OCI-LY1 (cell line): ENCODE measurements around the gene SPRY2.

Experiments
- H2AFZ ChIP-seq: fragments of 200-600 bp; sonication (generic), shearing (Covaris generic); 2 replicates; pipeline ENCODE4 v1.6.0; 2014; ENCODE audit warnings: antibody characterized with exemption, mild to moderate bottlenecking, low read length
- H3F3A ChIP-seq: fragments of 200-600 bp; sonication (generic), shearing (Covaris generic); 2 replicates; pipeline ENCODE4 v1.6.0; 2014; ENCODE audit warnings: mild to moderate bottlenecking, antibody characterized with exemption, low read length, moderate library complexity; ENCODE audit not compliant: insufficient read depth
- H3K27ac ChIP-seq: fragments of 200-600 bp; sonication (generic); 2 replicates; pipeline ENCODE4 v1.5.1; 2014; ENCODE audit warnings: low read length, mixed run types, mild to moderate bottlenecking, low read depth; ENCODE audit not compliant: poor library complexity, severe bottlenecking
- H3K27me3 ChIP-seq: fragments of 200-600 bp; sonication (generic); 2 replicates; pipeline ENCODE4 v1.6.0; 2014; ENCODE audit warnings: antibody characterized with exemption, mild to moderate bottlenecking, low read length, moderate library complexity; ENCODE audit not compliant: insufficient read depth
- H3K36me3 ChIP-seq: fragments of 200-600 bp; sonication (generic); 2 replicates; pipeline ENCODE4 v1.6.1; 2014; ENCODE audit warnings: mild to moderate bottlenecking, antibody characterized with exemption, low read length, moderate library complexity, mixed read lengths; ENCODE audit not compliant: insufficient read depth
- H3K4me1 ChIP-seq: fragments of 200-600 bp; sonication (generic); 2 replicates; pipeline ENCODE4 v1.5.1; 2014; ENCODE audit warnings: mild to moderate bottlenecking, low read length, moderate library complexity; ENCODE audit not compliant: insufficient read depth, severe bottlenecking
- H3K4me2 ChIP-seq: fragments of 200-600 bp; sonication (generic), shearing (Covaris generic); 2 replicates; pipeline ENCODE4 v1.6.1; 2014; ENCODE audit warnings: low read length
- H3K4me3 ChIP-seq: fragments of 200-600 bp; sonication (generic); 2 replicates; pipeline ENCODE4 v1.5.1; 2014; ENCODE audit warnings: low read length, low read depth, mild to moderate bottlenecking, mixed read lengths; ENCODE audit not compliant: poor library complexity, severe bottlenecking
- H3K79me2 ChIP-seq: fragments of 200-600 bp; shearing (Covaris generic); 2 replicates; pipeline ENCODE4 v1.6.1; 2016; ENCODE audit warnings: mixed run types, low read length, mixed read lengths; ENCODE audit not compliant: insufficient read depth
- H3K9ac ChIP-seq: fragments of 200-600 bp; sonication (generic), shearing (Covaris generic); 2 replicates; pipeline ENCODE4 v1.6.1; 2014; ENCODE audit warnings: mild to moderate bottlenecking, low read length, mixed read lengths
- H3K9me2 ChIP-seq: fragments of 200-600 bp; sonication (generic), shearing (Covaris generic); 2 replicates; pipeline ENCODE4 v1.6.1; 2014; ENCODE audit warnings: low read depth, mild to moderate bottlenecking, low read length, mixed read lengths
- H3K9me3 ChIP-seq: fragments of 200-600 bp; shearing (Covaris generic); 2 replicates; pipeline ENCODE4 v1.6.1; 2014; ENCODE audit warnings: low read length, mixed read lengths
- H4K20me1 ChIP-seq: fragments of 200-600 bp; sonication (generic), shearing (Covaris generic); 2 replicates; pipeline ENCODE4 v1.6.0; 2016; ENCODE audit warnings: mild to moderate bottlenecking, low read length; ENCODE audit not compliant: insufficient read depth
- EZH2 ChIP-seq: fragments of 200-600 bp; sonication (generic), shearing (Covaris generic); IDR thresholded peaks from 2 replicates; pipeline ENCODE4 v1.8.0; 2017; ENCODE audit warnings: borderline replicate concordance, mixed run types, mild to moderate bottlenecking, antibody characterized with exemption, low read length, moderate library complexity, mixed read lengths
- TF ChIP-seq, protein P1 (sequence below): fragments of 200-600 bp; sonication (generic), shearing (Covaris generic); IDR thresholded peaks from 2 replicates; pipeline ENCODE4 v1.5.1; 2017; ENCODE audit warnings: mild to moderate bottlenecking, antibody characterized with exemption, low read length, moderate library complexity, mixed read lengths

Gene SPRY2

DNA sequence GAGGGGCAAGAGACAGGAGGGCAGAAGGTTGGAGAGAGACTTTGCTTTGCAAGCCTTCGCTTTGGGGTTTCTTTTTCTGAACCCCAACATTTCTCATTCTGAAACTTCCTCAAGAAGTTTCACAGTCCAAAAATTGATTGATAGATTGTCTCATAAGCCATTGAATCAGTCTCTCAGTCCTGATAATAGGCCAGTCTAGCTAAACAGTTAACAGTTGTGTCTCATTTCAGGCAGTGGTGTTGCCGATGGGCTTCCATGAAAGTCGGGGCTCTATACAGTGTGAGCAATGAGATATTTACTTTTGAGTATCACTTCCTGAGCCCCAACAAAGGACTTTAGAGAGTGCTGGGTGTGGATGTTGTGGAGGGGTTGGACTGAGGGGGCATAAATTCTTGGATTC, 26.5 kb upstream of the SPRY2 start:
- no peak overlapping the region for H3K4me3 ChIP-seq
- H3K9me3 ChIP-seq, result no peaks in the 10 kb centered on the region
- H3K27me3 ChIP-seq, result no peaks in the 10 kb centered on the region
- no peak overlapping the region for H3K4me2 ChIP-seq
- H3K27ac ChIP-seq, result no peak overlapping the region
- H2AFZ ChIP-seq, result no peak overlapping the region
- no peak overlapping the region for H3K9ac ChIP-seq
- no peaks in the 10 kb centered on the region for H3K36me3 ChIP-seq
- H3K4me1 ChIP-seq, result peaks cover 6% of the 10 kb centered on the region
- no peaks in the 10 kb centered on the region for H3K9me2 ChIP-seq
- no peak for TF ChIP-seq EZH2
- TF ChIP-seq, protein P1, sequence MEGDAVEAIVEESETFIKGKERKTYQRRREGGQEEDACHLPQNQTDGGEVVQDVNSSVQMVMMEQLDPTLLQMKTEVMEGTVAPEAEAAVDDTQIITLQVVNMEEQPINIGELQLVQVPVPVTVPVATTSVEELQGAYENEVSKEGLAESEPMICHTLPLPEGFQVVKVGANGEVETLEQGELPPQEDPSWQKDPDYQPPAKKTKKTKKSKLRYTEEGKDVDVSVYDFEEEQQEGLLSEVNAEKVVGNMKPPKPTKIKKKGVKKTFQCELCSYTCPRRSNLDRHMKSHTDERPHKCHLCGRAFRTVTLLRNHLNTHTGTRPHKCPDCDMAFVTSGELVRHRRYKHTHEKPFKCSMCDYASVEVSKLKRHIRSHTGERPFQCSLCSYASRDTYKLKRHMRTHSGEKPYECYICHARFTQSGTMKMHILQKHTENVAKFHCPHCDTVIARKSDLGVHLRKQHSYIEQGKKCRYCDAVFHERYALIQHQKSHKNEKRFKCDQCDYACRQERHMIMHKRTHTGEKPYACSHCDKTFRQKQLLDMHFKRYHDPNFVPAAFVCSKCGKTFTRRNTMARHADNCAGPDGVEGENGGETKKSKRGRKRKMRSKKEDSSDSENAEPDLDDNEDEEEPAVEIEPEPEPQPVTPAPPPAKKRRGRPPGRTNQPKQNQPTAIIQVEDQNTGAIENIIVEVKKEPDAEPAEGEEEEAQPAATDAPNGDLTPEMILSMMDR, result no peak
- H3F3A ChIP-seq, result no peaks in the 10 kb centered on the region; the same call in 1 of the 2 replicates
- H3K79me2 ChIP-seq, result no peaks in the 10 kb centered on the region
- no peaks in the 10 kb centered on the region for H4K20me1 ChIP-seq

- no peak overlapping the region for H3K4me3 ChIP-seq
- TF ChIP-seq, protein P1, result peak; percentile 88
- TF ChIP-seq EZH2, result no peak
- H3K9ac ChIP-seq, result no peak overlapping the region
- H3K4me2 ChIP-seq, result no peak overlapping the region
- H3K27me3 ChIP-seq, result 0 out of 2 replicates have a peak, but pooled peaks cover 6% of the 10 kb centered on the region
- no peaks in the 10 kb centered on the region for H3K9me3 ChIP-seq
- H3K4me1 ChIP-seq, result peaks cover 23% of the 10 kb centered on the region
- H2AFZ ChIP-seq, result peak overlapping the region; percentile 18; the same call in 1 of the 2 replicates
- no peaks in the 10 kb centered on the region for H3K79me2 ChIP-seq
- no peaks in the 10 kb centered on the region for H3K36me3 ChIP-seq
- no peak overlapping the region for H3K27ac ChIP-seq
- H4K20me1 ChIP-seq, result no peaks in the 10 kb centered on the region
- H3K9me2 ChIP-seq, result no peaks in the 10 kb centered on the region
- H3F3A ChIP-seq, result no peaks in the 10 kb centered on the region; the same call in 1 of the 2 replicates
Observed at GRCh38 chr13:80363890-80364503, 23.1 kb upstream of the SPRY2 start.

GRCh38 chr13:80362481-80362880, 21.6 kb upstream of the SPRY2 start:
- TF ChIP-seq, protein P1, result no peak
- no peak for TF ChIP-seq EZH2
- Histone ChIP-seq H3K36me3 (no peaks in the 10 kb centered on the region), H3K27ac (no peak overlapping the region)

More at GRCh38 chr13:80362481-80362880, 21.6 kb upstream of the SPRY2 start:
- H3K9me3 ChIP-seq, result no peaks in the 10 kb centered on the region
- no peaks in the 10 kb centered on the region for H4K20me1 ChIP-seq
- peaks cover 23% of the 10 kb centered on the region for H3K4me1 ChIP-seq
- no peak overlapping the region for H3K4me3 ChIP-seq
- H3F3A ChIP-seq, result no peaks in the 10 kb centered on the region; the same call in 1 of the 2 replicates
- no peaks in the 10 kb centered on the region for H3K9me2 ChIP-seq
- no peak overlapping the region for H3K4me2 ChIP-seq
- peak overlapping the region; percentile 34; the same call in 1 of the 2 replicates for H2AFZ ChIP-seq
- no peaks in the 10 kb centered on the region for H3K79me2 ChIP-seq
- H3K9ac ChIP-seq, result no peak overlapping the region
- 0 out of 2 replicates have a peak, but pooled peaks cover 6% of the 10 kb centered on the region for H3K27me3 ChIP-seq
